ENCODE measurements around the gene C2CD4C.

DNA sequence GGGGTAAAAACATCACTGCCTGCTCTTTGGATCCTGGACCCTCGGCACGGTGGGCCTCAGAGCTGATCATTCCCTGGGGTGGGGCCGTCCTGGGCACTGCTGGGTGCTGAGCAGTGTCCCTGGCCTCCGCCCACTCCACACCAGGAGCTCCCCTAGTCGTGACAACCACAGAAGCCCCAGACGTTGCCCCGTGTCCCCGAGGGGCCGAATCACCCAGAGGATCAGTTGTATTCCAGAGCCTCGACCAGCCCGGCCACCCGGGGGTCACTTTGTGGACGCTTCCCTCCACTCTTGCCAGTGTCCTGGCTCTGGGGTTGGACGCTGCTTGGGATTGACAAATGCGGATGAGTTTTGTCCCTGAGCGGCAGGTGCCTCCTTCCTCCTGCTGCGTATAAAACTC lies 10.2 kb downstream of the C2CD4C start:
- no peak for TF ChIP-seq YY1 (IDR thresholded peaks at IDR 0.05; ENCODE audit: insufficient read depth, insufficient read length)
- TF ChIP-seq SUZ12 (IDR thresholded peaks at IDR 0.05; ENCODE audit: extremely low read depth, insufficient read depth, insufficient read length) = no peak
